Dedifferentiated amniotic fluid mesenchymal stem cell (primary cell): ENCODE measurements around the gene MDH1.
"Not testable (repeated sequence)": the region's sequence is repeated elsewhere in the genome, so short reads cannot be mapped to it uniquely, and the experiment has no call there.

Source experiments
- DNase-seq: peaks from one replicate; pipeline ENCODE4 v3.0.0-alpha.2; 2016; ENCODE audit errors: extremely low spot score

Gene MDH1

GRCh38 chr2:63589148-63589958, 590 bp downstream of the MDH1 start:
- DNase-seq: peak; percentile 19

- DNase-seq: no peak
These were observed 2.1 kb downstream of the MDH1 start for GRCh38 chr2:63590626-63591408.

- no peak for DNase-seq
These were observed 2.9 kb downstream of the MDH1 start for GRCh38 chr2:63591566-63592175.

- DNase-seq: no peak
These were observed 5.9 kb downstream of the MDH1 start for GRCh38 chr2:63594660-63595059.

GRCh38 chr2:63596401-63596883, 7.7 kb downstream of the MDH1 start:
- no peak for DNase-seq

GRCh38 chr2:63598981-63599380, 10.2 kb downstream of the MDH1 start:
- DNase-seq: no peak

GRCh38 chr2:63600881-63601460, 12.2 kb downstream of the MDH1 start:
- DNase-seq: no peak

GRCh38 chr2:63604666-63605065, 15.9 kb downstream of the MDH1 start:
- DNase-seq: no peak

GRCh38 chr2:63608865-63609264, 20.1 kb downstream of the MDH1 start:
- peak; percentile 28 for DNase-seq

GRCh38 chr2:63610525-63610924, 21.8 kb downstream of the MDH1 start:
- no peak for DNase-seq

GRCh38 chr2:63613391-63613901, 24.7 kb downstream of the MDH1 start:
- no peak for DNase-seq

- no peak for DNase-seq
These were observed 25.7 kb downstream of the MDH1 start for GRCh38 chr2:63614448-63614968.

- no peak for DNase-seq
These were observed 26.5 kb downstream of the MDH1 start for GRCh38 chr2:63614983-63615945.

GRCh38 chr2:63617366-63617765, 28.6 kb downstream of the MDH1 start:
- no peak for DNase-seq

GRCh38 chr2:63619328-63619727, 30.6 kb downstream of the MDH1 start:
- DNase-seq: no peak

- no peak for DNase-seq
These were observed 34.0 kb downstream of the MDH1 start for GRCh38 chr2:63622751-63623150.

GRCh38 chr2:63623763-63624162, 35.0 kb downstream of the MDH1 start:
- not testable (repeated sequence) for DNase-seq

GRCh38 chr2:63627866-63628265, 39.1 kb downstream of the MDH1 start:
- no peak for DNase-seq

- no peak for DNase-seq
These were observed 39.7 kb downstream of the MDH1 start for GRCh38 chr2:63628403-63628942.

- DNase-seq: no peak
These were observed 42.7 kb downstream of the MDH1 start for GRCh38 chr2:63631501-63631900.
